Uterus (tissue), 4 donors: ENCODE measurements around the gene FSHR. TPM values are rescaled to one million over a fixed set of nuclear protein-coding genes. Genes with fewer than 3 reads are reported as not detected.

Experiments
- DNase-seq, 2 donors: peaks; one replicate each; pipeline ENCODE4 v3.0.0-alpha.2; 2019 to 2020
- H3K27ac ChIP-seq, 2 donors: fragments of 200-600 bp; sonication (generic); 1 replicate in 1 of 2; 2 replicates in 1 of 2; pipeline ENCODE4 v1.5.1; 2016 to 2018
- H3K27me3 ChIP-seq, 2 donors: fragments of 200-600 bp; sonication (generic); one replicate each; pipeline ENCODE4 v1.5.1; 2018 to 2019; ENCODE audit warnings: control low read depth in 1 of 2
- H3K36me3 ChIP-seq, 2 donors: fragments of 200-600 bp; sonication (generic); one replicate each; pipeline ENCODE4 v1.5.1; 2019; ENCODE audit warnings: control low read depth in 1 of 2
- H3K4me1 ChIP-seq, 2 donors: fragments of 200-600 bp; sonication (generic); one replicate each; pipeline ENCODE4 v1.5.1; 2018 to 2019; ENCODE audit warnings: control low read depth in 1 of 2
- H3K4me3 ChIP-seq, 2 donors: fragments of 200-600 bp; sonication (generic); 1 replicate in 1 of 2; 2 replicates in 1 of 2; pipeline ENCODE4 v1.5.1; 2018 to 2019; ENCODE audit warnings: mild to moderate bottlenecking in 1 of 2
- H3K9me3 ChIP-seq, 2 donors: fragments of 200-600 bp; sonication (generic); one replicate each; pipeline ENCODE4 v1.5.1; 2019; ENCODE audit warnings: control low read depth in 1 of 2
- CTCF ChIP-seq, 4 experiments: fragments of 200-600 bp in 2 of 4; fragments of 450-650 bp in 2 of 4; sonication (generic) in 2 of 4; IDR thresholded peaks; one replicate each; pipeline ENCODE4 v1.5.1; 2016 to 2019; ENCODE audit warnings: antibody characterized with exemption in 4 of 4, mild to moderate bottlenecking in 2 of 4, moderate library complexity in 1 of 4
- POLR2A ChIP-seq, 2 donors: fragments of 450-650 bp; IDR thresholded peaks; one replicate each; pipeline ENCODE4 v1.6.1; 2016; ENCODE audit warnings: antibody characterized with exemption in 2 of 2, mild to moderate bottlenecking in 1 of 2, moderate library complexity in 1 of 2
- intact Hi-C: fragments of 100-400 bp; cut with DNase I; formaldehyde crosslinking; loops from one replicate; pipeline ENCODE4 v1.15.1; 2023; ENCODE audit warnings: low total_unique reads
- total RNA-seq, 4 donors: library from RNA; depleted of rRNA in 3 of 4; stranded (reverse); fragments of >200 nt in 3 of 4; gene quantifications; one replicate each; pipeline versions ENCODE4 v1.1.0 to v1.2.4, GENCODE V29; 2014 to 2023
- donor health status: DM: yes; HTN: yes; CAD: no.

Gene FSHR
- total RNA-seq, 4 donors from 2014 or later: not detected

GRCh38 chr2:48979691-48980090 lies 174.6 kb downstream of the FSHR start:
- no peak for DNase-seq
- intact Hi-C loops: no loop called here

GRCh38 chr2:48978131-48978530 lies 176.2 kb downstream of the FSHR start:
- Histone ChIP-seq H3K36me3 (no peaks in the 10 kb centered on the region), H3K27me3 (no peaks in the 10 kb centered on the region), H3K27ac (no peak overlapping the region), H3K4me1 (no peaks in the 10 kb centered on the region), H3K9me3 (no peaks in the 10 kb centered on the region), H3K4me3 (no peak overlapping the region)
- TF ChIP-seq CTCF (IDR thresholded peaks at IDR 0.05): no peak
- no peak for TF ChIP-seq POLR2A (IDR thresholded peaks at IDR 0.05)
- no peak for DNase-seq
- intact Hi-C loops: no loop called here

More at GRCh38 chr2:48979691-48980090, 174.6 kb downstream of the FSHR start:
- Histone ChIP-seq H3K4me3 (no peak overlapping the region), H3K9me3 (no peaks in the 10 kb centered on the region), H3K4me1 (no peaks in the 10 kb centered on the region), H3K27ac (no peak overlapping the region), H3K27me3 (no peaks in the 10 kb centered on the region), H3K36me3 (no peaks in the 10 kb centered on the region)
- no peak for TF ChIP-seq CTCF (IDR thresholded peaks at IDR 0.05)
- TF ChIP-seq POLR2A (IDR thresholded peaks at IDR 0.05): no peak

- intact Hi-C loops: no loop called here
- Histone ChIP-seq H3K27me3 (no peaks in the 10 kb centered on the region), H3K27ac (no peak overlapping the region), H3K4me1 (no peaks in the 10 kb centered on the region), H3K9me3 (no peaks in the 10 kb centered on the region), H3K4me3 (no peak overlapping the region), H3K36me3 (no peaks in the 10 kb centered on the region)
- no peak for DNase-seq
- TF ChIP-seq POLR2A (IDR thresholded peaks at IDR 0.05) (no peak), CTCF (IDR thresholded peaks at IDR 0.05) (no peak)
These were observed 182.5 kb downstream of the FSHR start for GRCh38 chr2:48971801-48972200.

GRCh38 chr2:48968011-48968410 lies 186.3 kb downstream of the FSHR start:
- no peak for DNase-seq
- no peaks in the 10 kb centered on the region for H3K27me3 ChIP-seq
- H3K36me3 ChIP-seq: no peaks in the 10 kb centered on the region
- intact Hi-C loops: no loop called here
- no peaks in the 10 kb centered on the region for H3K9me3 ChIP-seq
- TF ChIP-seq POLR2A (IDR thresholded peaks at IDR 0.05) (no peak), CTCF (IDR thresholded peaks at IDR 0.05) (no peak)
- no peak overlapping the region for H3K27ac ChIP-seq
- no peak overlapping the region for H3K4me3 ChIP-seq
- no peaks in the 10 kb centered on the region for H3K4me1 ChIP-seq

- no peak for DNase-seq
- intact Hi-C loops: no loop called here
- H3K27ac ChIP-seq: no peak overlapping the region
- no peak for TF ChIP-seq CTCF (IDR thresholded peaks at IDR 0.05)
- no peak for TF ChIP-seq POLR2A (IDR thresholded peaks at IDR 0.05)
- no peaks in the 10 kb centered on the region for H3K27me3 ChIP-seq
- H3K36me3 ChIP-seq: no peaks in the 10 kb centered on the region
- H3K4me3 ChIP-seq: no peak overlapping the region
- H3K4me1 ChIP-seq: no peaks in the 10 kb centered on the region
- no peaks in the 10 kb centered on the region for H3K9me3 ChIP-seq
These were observed 189.1 kb downstream of the FSHR start for GRCh38 chr2:48965204-48965603.
